ENCODE data around the gene INTS2.

INTS2 gene

GRCh38 chr17:61818225-61818624, 109.6 kb downstream of the INTS2 start:
- no peak for DNase-seq

GRCh38 chr17:61817452-61817851, 110.3 kb downstream of the INTS2 start:
- DNase-seq: no peak

GRCh38 chr17:61816538-61816937, 111.2 kb downstream of the INTS2 start:
- no peak for DNase-seq

- no peak for DNase-seq
Observed at GRCh38 chr17:61815863-61816503, 111.8 kb downstream of the INTS2 start.

Measured in T-helper 9 cell (primary cell).